ENCODE data around the gene MSL3B.

MSL3B gene

GRCh38 chr2:233837694-233838229 lies 30.4 kb downstream of the MSL3B start:
- TF ChIP-seq CTCF (IDR thresholded peaks at IDR 0.05; ENCODE audit: low read depth, low read length, missing control alignments), result no peak
- no peak overlapping the region for H3K4me3 ChIP-seq (replicated peaks; ENCODE audit: low read depth, low read length)
- no peak for DNase-seq (ENCODE audit: extremely low read depth, low read depth)

- TF ChIP-seq CTCF (IDR thresholded peaks at IDR 0.05; ENCODE audit: low read depth, low read length, missing control alignments), result no peak
- H3K4me3 ChIP-seq (replicated peaks; ENCODE audit: low read depth, low read length), result no peak overlapping the region
- DNase-seq (ENCODE audit: extremely low read depth, low read depth), result no peak
Measured at GRCh38 chr2:233836359-233836758, 31.8 kb downstream of the MSL3B start.

GRCh38 chr2:233835230-233836186 lies 32.7 kb downstream of the MSL3B start:
- DNase-seq (ENCODE audit: extremely low read depth, low read depth), result no peak
- no peak overlapping the region for H3K4me3 ChIP-seq (replicated peaks; ENCODE audit: low read depth, low read length)
- TF ChIP-seq CTCF (IDR thresholded peaks at IDR 0.05; ENCODE audit: low read depth, low read length, missing control alignments), result no peak

- H3K4me3 ChIP-seq (replicated peaks; ENCODE audit: low read depth, low read length), result no peak overlapping the region
- no peak for TF ChIP-seq CTCF (IDR thresholded peaks at IDR 0.05; ENCODE audit: low read depth, low read length, missing control alignments)
- DNase-seq (ENCODE audit: extremely low read depth, low read depth), result no peak
Measured at GRCh38 chr2:233833345-233833744, 34.8 kb downstream of the MSL3B start.

- no peak for TF ChIP-seq CTCF (IDR thresholded peaks at IDR 0.05; ENCODE audit: low read depth, low read length, missing control alignments)
- no peak for DNase-seq (ENCODE audit: extremely low read depth, low read depth)
Measured at GRCh38 chr2:233832869-233833311, 35.3 kb downstream of the MSL3B start.

GRCh38 chr2:233832414-233832813 lies 35.8 kb downstream of the MSL3B start:
- DNase-seq (ENCODE audit: extremely low read depth, low read depth), result no peak
- H3K4me3 ChIP-seq (replicated peaks; ENCODE audit: low read depth, low read length), result no peak overlapping the region
- TF ChIP-seq CTCF (IDR thresholded peaks at IDR 0.05; ENCODE audit: low read depth, low read length, missing control alignments), result no peak

More at GRCh38 chr2:233832869-233833311, 35.3 kb downstream of the MSL3B start:
- no peak overlapping the region for H3K4me3 ChIP-seq (replicated peaks; ENCODE audit: low read depth, low read length)

All from HFF-Myc (cell line).